ENCODE results near the gene CABLES1. TPM values are rescaled to one million over a fixed set of nuclear protein-coding genes. Genes with fewer than 3 reads are reported as not detected.

Gene CABLES1
- total RNA-seq, 3 donors from 2014 or later: 8.1 to 13.0 (median 11.6) TPM

DNA sequence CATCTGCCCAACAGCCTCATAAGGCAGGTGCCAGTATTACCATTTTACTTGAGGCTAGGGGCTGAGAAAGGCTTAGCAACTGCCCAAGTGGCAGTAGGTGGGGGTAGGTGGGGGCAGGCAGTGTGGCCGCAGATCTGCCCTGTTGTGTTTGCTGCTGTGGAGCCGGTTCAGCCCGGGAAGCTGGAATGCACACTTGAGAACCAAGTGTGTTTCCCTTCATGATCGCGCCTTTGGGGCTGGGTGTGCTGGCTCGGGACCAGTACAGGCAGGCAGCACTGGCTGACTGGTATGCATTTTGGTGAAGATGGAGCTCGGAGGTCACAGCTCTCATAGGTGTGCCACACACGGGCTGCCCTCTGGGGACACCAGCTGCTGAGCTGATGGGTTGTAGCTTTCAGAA lies 85.1 kb downstream of the CABLES1 start:
- no peaks in the 10 kb centered on the region for H3K4me1 ChIP-seq (ENCODE audit: low read depth)
- ATAC-seq (no peak), DNase-seq (no peak)
- intact Hi-C loops (cut with DNase I, micrococcal nuclease): no loop called here
- no peaks in the 10 kb centered on the region for H3K36me3 ChIP-seq (ENCODE audit: low read depth)
- no peaks in the 10 kb centered on the region for H3K9me3 ChIP-seq
- TF ChIP-seq, protein P1, sequence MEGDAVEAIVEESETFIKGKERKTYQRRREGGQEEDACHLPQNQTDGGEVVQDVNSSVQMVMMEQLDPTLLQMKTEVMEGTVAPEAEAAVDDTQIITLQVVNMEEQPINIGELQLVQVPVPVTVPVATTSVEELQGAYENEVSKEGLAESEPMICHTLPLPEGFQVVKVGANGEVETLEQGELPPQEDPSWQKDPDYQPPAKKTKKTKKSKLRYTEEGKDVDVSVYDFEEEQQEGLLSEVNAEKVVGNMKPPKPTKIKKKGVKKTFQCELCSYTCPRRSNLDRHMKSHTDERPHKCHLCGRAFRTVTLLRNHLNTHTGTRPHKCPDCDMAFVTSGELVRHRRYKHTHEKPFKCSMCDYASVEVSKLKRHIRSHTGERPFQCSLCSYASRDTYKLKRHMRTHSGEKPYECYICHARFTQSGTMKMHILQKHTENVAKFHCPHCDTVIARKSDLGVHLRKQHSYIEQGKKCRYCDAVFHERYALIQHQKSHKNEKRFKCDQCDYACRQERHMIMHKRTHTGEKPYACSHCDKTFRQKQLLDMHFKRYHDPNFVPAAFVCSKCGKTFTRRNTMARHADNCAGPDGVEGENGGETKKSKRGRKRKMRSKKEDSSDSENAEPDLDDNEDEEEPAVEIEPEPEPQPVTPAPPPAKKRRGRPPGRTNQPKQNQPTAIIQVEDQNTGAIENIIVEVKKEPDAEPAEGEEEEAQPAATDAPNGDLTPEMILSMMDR (IDR thresholded peaks at IDR 0.05): no peak
- no peak overlapping the region for H3K4me3 ChIP-seq

DNA sequence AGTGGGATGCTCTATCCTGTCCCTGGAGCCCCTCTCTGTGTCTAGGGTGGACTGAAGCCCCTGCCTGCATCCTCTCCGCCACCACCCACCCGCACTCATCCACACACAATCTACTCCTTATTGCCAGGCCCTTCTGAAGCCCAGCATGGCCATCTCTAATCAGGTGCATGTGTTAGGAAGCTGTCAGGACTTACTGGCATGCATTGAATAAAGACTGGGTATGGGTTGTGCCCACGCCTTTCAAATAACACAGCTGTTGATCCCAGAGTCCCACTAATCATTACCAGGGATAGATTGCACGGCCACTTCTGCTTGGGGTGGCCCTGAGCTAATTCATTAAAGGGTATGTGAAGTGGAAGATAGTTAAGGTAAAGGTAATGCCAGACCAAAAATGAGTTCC lies 88.4 kb downstream of the CABLES1 start:
- intact Hi-C loops (cut with DNase I, micrococcal nuclease): no loop called here
- H3K4me1 ChIP-seq (ENCODE audit: low read depth): no peaks in the 10 kb centered on the region
- no peak for DNase-seq
- no peaks in the 10 kb centered on the region for H3K36me3 ChIP-seq (ENCODE audit: low read depth)
- H3K4me3 ChIP-seq: no peak overlapping the region
- H3K9me3 ChIP-seq: no peaks in the 10 kb centered on the region
- no peak for ATAC-seq
- TF ChIP-seq, protein P1 (IDR thresholded peaks at IDR 0.05): no peak

DNA sequence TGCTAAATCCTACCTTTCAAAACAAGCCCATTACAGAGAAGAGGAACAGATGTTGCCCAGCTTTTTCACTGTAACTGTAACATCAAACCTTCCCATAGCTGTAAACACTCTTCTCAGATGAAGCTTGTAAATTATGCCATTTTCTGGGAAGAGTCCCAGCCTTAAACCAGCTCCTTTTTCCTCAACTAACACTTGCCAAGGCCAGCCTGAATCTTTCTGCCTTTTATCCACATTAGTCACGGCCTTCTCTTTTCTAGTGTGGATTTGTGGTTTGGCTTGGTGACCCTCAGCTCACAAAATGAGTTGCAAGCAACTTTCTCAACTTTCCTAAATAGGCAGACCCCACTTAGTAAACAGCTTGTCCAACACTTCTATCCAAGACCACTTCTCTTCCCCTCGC lies 90.2 kb downstream of the CABLES1 start:
- intact Hi-C loops (cut with DNase I, micrococcal nuclease): no loop called here
- no peak for ATAC-seq
- Histone ChIP-seq H3K9me3 (no peaks in the 10 kb centered on the region), H3K4me3 (no peak overlapping the region), H3K36me3 (ENCODE audit: low read depth) (no peaks in the 10 kb centered on the region), H3K4me1 (ENCODE audit: low read depth) (no peaks in the 10 kb centered on the region)
- TF ChIP-seq, protein P1 (IDR thresholded peaks at IDR 0.05): no peak
- DNase-seq: peak in 1 of 3 donors; percentile 22

DNA sequence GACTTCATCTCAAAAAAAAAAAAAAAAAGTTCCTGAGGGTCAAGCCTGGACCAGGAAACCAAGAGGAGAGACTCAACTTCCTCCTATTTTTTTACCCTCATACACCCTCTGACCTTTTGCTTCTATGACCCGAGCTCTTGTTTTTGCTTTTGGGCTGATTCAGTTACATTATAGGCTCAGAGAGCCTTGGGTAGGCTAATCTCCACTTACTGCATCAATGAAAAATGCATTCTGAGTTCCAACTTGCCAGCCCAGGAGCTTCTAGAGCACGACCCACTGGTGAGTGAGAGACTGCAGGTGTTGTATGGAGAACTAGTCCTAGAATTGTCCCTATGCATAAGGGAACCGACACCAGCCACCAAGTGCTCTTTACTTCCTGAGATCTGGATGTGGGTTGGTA lies 91.1 kb downstream of the CABLES1 start:
- no peaks in the 10 kb centered on the region for H3K9me3 ChIP-seq
- TF ChIP-seq, protein P1 (IDR thresholded peaks at IDR 0.05): no peak
- intact Hi-C loops (cut with DNase I, micrococcal nuclease): no loop called here
- no peaks in the 10 kb centered on the region for H3K4me1 ChIP-seq (ENCODE audit: low read depth)
- H3K4me3 ChIP-seq: no peak overlapping the region
- DNase-seq (no peak), ATAC-seq (no peak)
- H3K36me3 ChIP-seq (ENCODE audit: low read depth): no peaks in the 10 kb centered on the region

DNA sequence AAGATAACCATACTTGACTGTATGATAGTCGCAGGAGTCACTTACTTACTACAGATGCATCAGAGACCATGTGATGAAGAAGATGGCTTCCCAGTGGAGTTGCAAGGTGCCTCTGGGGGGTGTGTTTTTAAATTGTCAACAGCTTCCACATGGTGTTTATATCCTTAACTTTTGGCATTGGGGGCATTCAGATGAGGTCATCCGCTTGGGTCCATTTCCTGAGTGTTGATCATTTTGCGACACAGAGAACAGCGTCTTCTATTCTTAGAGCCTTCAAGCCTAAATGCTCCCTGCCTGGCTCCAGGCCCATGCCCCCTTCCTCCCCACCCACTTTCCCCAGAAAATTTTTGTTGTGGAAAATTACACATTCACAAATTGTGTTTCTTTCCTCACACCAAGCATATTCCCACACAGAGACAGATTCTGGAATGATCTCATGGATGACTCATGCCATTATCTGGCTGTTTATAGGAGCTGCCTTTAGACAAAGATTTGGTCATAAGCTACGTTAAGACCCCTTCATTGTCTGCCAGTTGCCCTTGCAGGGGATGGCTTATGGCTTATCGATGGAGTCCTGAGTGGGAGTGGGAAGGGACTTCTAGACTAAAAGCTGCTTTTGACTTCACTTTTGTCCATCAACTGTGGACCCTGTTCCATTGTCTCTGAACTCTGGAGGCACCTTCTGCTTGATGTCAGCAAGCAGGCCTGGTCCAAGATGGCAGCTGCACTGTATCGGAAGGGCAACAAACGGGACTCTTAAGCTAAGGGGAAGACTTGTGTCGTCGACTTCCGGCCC lies 91.8 kb downstream of the CABLES1 start:
- intact Hi-C loops (cut with DNase I, micrococcal nuclease): no loop called here
- TF ChIP-seq, protein P1 (IDR thresholded peaks at IDR 0.05): no peak
- Histone ChIP-seq H3K9me3 (no peaks in the 10 kb centered on the region), H3K4me1 (ENCODE audit: low read depth) (no peaks in the 10 kb centered on the region), H3K36me3 (ENCODE audit: low read depth) (no peaks in the 10 kb centered on the region), H3K4me3 (no peak overlapping the region)
- peak; percentile 15 for ATAC-seq
- DNase-seq: no peak
